PC-9 (cell line): Measurements from ENCODE around the gene SNX33. TPM values are rescaled to one million over a fixed set of nuclear protein-coding genes. Genes with fewer than 3 reads are reported as not detected.

ENCODE experiments used
- BruUV-seq: library from RNA; stranded (reverse); fragments of 400-500 nt; replicated peaks from 2 replicates; lab custom pipeline; 2021; lab: Mats Ljungman, UMichigan
- CTCF ChIA-PET: fragments of 300-600 bp; sonication (Branson Sonifier 250); formaldehyde crosslinking; loops from one replicate; lab custom pipeline; 2022; ENCODE audit warnings: antibody characterized with exemption; lab: Charles Lee
- POLR2A ChIA-PET: fragments of 300-600 bp; sonication (Branson Sonifier 250); formaldehyde crosslinking; loops from one replicate; lab custom pipeline; 2022; ENCODE audit warnings: antibody characterized with exemption; ENCODE audit not compliant: unreplicated experiment; lab: Charles Lee
- DNase-seq, 2 experiments: peaks; one replicate each; pipeline versions ENCODE4 v3.0.0 to v3.0.0-alpha.2; 2015 to 2022; ENCODE audit warnings: mixed read lengths in 1 of 2
- H2AFZ ChIP-seq: fragments of 200-600 bp; sonication (generic); 2 replicates; pipeline ENCODE4 v1.8.1; 2017; ENCODE audit warnings: antibody characterized with exemption
- H3F3A ChIP-seq: fragments of 200-600 bp; sonication (generic); 2 replicates; pipeline ENCODE4 v1.8.1; 2017; ENCODE audit warnings: antibody characterized with exemption, mild to moderate bottlenecking, low read depth; ENCODE audit not compliant: insufficient read depth
- H3K27ac ChIP-seq: fragments of 200-600 bp; sonication (generic); 2 replicates; pipeline ENCODE4 v1.6.1; 2016; ENCODE audit warnings: mixed run types
- H3K27me3 ChIP-seq: fragments of 200-600 bp; sonication (generic); 2 replicates; pipeline ENCODE4 v1.6.1; 2016; ENCODE audit warnings: low read depth, mixed run types; ENCODE audit not compliant: insufficient read depth
- H3K36me3 ChIP-seq: fragments of 200-600 bp; sonication (generic); 2 replicates; pipeline ENCODE4 v1.6.1; 2016; ENCODE audit warnings: low read depth, mixed run types
- H3K4me1 ChIP-seq: fragments of 200-600 bp; sonication (generic); replicated peaks from 2 replicates; pipeline ENCODE4 v1.6.1; 2016; ENCODE audit warnings: mixed run types; ENCODE audit not compliant: insufficient read depth
- H3K4me2 ChIP-seq: fragments of 200-600 bp; sonication (generic); 2 replicates; pipeline ENCODE4 v1.6.1; 2017; ENCODE audit warnings: mixed run types
- H3K4me3 ChIP-seq: fragments of 200-600 bp; sonication (generic); 2 replicates; pipeline ENCODE4 v1.6.1; 2016; ENCODE audit warnings: mixed run types
- H3K79me2 ChIP-seq: fragments of 200-600 bp; sonication (generic); 2 replicates; pipeline ENCODE4 v1.6.1; 2017; ENCODE audit warnings: low read depth, mixed run types
- H3K9me2 ChIP-seq: fragments of 200-600 bp; sonication (generic); 2 replicates; pipeline ENCODE4 v1.8.1; 2017; ENCODE audit warnings: mild to moderate bottlenecking; ENCODE audit not compliant: insufficient read depth
- H3K9me3 ChIP-seq: fragments of 200-600 bp; sonication (generic); 2 replicates; pipeline ENCODE4 v1.8.1; 2016; ENCODE audit warnings: low read depth; ENCODE audit not compliant: insufficient read depth
- H4K20me1 ChIP-seq: fragments of 200-600 bp; sonication (generic); 2 replicates; pipeline ENCODE4 v1.8.1; 2017; ENCODE audit not compliant: insufficient read depth
- EZH2 ChIP-seq: fragments of 200-600 bp; sonication (generic); IDR thresholded peaks from 2 replicates; pipeline ENCODE4 v1.8.0; 2017; ENCODE audit warnings: antibody characterized with exemption, low read depth
- intact Hi-C: fragments of 100-400 bp; cut with micrococcal nuclease; formaldehyde crosslinking; loops from one replicate; pipeline ENCODE4 v1.10.0; 2022; ENCODE audit not compliant: unreplicated experiment
- total RNA-seq: library from RNA; stranded (reverse); gene quantifications from 2 replicates; pipeline ENCODE4 v1.2.3, GENCODE V29; 2021
- TF ChIP-seq, protein P1 (sequence below): fragments of 200-600 bp; sonication (generic); conservative IDR thresholded peaks from 2 replicates; pipeline ENCODE4 v1.6.1; 2017; ENCODE audit warnings: mixed run types, antibody characterized with exemption, mild to moderate bottlenecking, moderate library complexity

Gene SNX33
- total RNA-seq, 1 experiment from 2014 or later: 27.8 TPM

DNA sequence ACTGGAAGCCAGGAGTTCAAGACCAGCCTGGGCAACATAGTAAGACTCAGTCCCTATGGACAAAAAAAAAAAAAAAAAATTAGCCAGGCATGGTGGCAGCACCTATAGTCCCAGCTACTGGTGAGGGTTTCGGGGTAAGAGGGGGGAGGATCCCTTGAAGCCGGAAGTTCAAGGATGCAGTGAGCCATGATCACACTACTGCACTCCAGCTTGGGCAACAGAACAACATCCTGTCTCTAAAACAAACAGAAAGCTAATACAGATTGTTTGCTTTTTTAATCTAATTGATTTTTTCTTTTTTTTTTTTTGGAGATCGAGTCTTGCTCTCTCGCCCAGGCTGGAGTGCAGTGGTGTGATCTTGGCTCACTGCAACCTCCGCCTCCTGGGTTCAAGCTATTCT, 6.1 kb upstream of the SNX33 start:
- Histone ChIP-seq H4K20me1 (peaks cover 4% of the 10 kb centered on the region), H2AFZ (no peak overlapping the region), H3K4me1 (peaks cover 42% of the 10 kb centered on the region), H3K4me2 (no peak overlapping the region), H3K79me2 (peaks cover 44% of the 10 kb centered on the region), H3K9me3 (no peaks in the 10 kb centered on the region), H3K27me3 (no peaks in the 10 kb centered on the region), H3K4me3 (no peak overlapping the region), H3K9me2 (no peaks in the 10 kb centered on the region), H3F3A (peaks cover 26% of the 10 kb centered on the region), H3K36me3 (no peaks in the 10 kb centered on the region; the same call in 1 of the 2 replicates), H3K27ac (no peak overlapping the region)
- CTCF ChIA-PET: interaction anchor here (0.6 kb wide), 1 partner anchor 24 kb away, joined by 3 read pairs; no protein-coding TSS in a partner anchor
- DNase-seq: no peak
- BruUV-seq: no TSS peak
- POLR2A ChIA-PET: interaction anchor here (0.5 kb wide), 1 partner anchor 31 kb away, joined by 4 read pairs; no protein-coding TSS in a partner anchor
- TF ChIP-seq, protein P1, sequence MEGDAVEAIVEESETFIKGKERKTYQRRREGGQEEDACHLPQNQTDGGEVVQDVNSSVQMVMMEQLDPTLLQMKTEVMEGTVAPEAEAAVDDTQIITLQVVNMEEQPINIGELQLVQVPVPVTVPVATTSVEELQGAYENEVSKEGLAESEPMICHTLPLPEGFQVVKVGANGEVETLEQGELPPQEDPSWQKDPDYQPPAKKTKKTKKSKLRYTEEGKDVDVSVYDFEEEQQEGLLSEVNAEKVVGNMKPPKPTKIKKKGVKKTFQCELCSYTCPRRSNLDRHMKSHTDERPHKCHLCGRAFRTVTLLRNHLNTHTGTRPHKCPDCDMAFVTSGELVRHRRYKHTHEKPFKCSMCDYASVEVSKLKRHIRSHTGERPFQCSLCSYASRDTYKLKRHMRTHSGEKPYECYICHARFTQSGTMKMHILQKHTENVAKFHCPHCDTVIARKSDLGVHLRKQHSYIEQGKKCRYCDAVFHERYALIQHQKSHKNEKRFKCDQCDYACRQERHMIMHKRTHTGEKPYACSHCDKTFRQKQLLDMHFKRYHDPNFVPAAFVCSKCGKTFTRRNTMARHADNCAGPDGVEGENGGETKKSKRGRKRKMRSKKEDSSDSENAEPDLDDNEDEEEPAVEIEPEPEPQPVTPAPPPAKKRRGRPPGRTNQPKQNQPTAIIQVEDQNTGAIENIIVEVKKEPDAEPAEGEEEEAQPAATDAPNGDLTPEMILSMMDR: no peak
- TF ChIP-seq EZH2: no peak
- intact Hi-C loops: loop anchor here (2.0 to 5.0 kb wide), 6 partner anchors 15 to 274 kb away; partner anchors contain the start of gene MAN2C1

DNA sequence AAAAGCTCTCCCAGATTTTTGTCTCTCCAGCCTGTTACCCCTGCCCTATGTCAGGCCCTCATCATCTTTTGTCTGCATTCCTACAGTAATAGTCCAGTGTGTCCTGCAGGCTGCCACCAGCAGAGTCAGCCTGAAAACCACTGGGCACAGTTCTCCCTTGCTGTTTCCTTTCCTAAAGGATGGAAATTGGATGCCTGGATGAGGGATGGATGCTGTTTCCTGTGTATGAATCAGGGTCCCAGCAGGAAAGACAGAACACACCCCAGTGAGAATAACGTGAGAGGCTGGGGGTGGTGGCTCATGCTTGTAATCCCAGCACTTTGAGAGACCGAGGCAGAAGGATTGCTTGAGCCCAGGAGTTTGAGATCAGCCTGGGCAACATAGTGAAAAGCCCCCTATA, 3.3 kb upstream of the SNX33 start:
- ChIA-PET CTCF (no interaction called here), POLR2A (no interaction called here)
- no peak for DNase-seq
- no peak for TF ChIP-seq EZH2
- TF ChIP-seq, protein P1: no peak
- no peak overlapping the region for H3K4me2 ChIP-seq
- no peaks in the 10 kb centered on the region for H3K36me3 ChIP-seq
- H3K27me3 ChIP-seq: no peaks in the 10 kb centered on the region
- H3K27ac ChIP-seq: no peak overlapping the region
- intact Hi-C loops: loop anchor here (5.0 kb wide), 2 partner anchors 137 to 277 kb away; partner anchors contain the start of gene MAN2C1
- BruUV-seq: no TSS peak
- H3K9me2 ChIP-seq: no peaks in the 10 kb centered on the region
- no peaks in the 10 kb centered on the region for H4K20me1 ChIP-seq
- no peaks in the 10 kb centered on the region for H3K9me3 ChIP-seq
- peaks cover 25% of the 10 kb centered on the region for H3F3A ChIP-seq
- H3K79me2 ChIP-seq: peaks cover 39% of the 10 kb centered on the region
- no peak overlapping the region for H2AFZ ChIP-seq
- peaks cover 36% of the 10 kb centered on the region for H3K4me1 ChIP-seq
- no peak overlapping the region for H3K4me3 ChIP-seq

GRCh38 chr15:75646112-75646943, 1.4 kb upstream of the SNX33 start:
- Histone ChIP-seq H2AFZ (peak overlapping the region; percentile 85), H3K36me3 (no peaks in the 10 kb centered on the region), H3K4me3 (peak overlapping the region; percentile 86), H3K4me2 (peak overlapping the region; percentile 96), H3K4me1 (peaks cover 50% of the 10 kb centered on the region), H3K27ac (peak overlapping the region; percentile 46), H4K20me1 (peaks cover 7% of the 10 kb centered on the region), H3K9me3 (no peaks in the 10 kb centered on the region), H3K27me3 (no peaks in the 10 kb centered on the region), H3K9me2 (no peaks in the 10 kb centered on the region), H3K79me2 (peaks cover 52% of the 10 kb centered on the region), H3F3A (peaks cover 19% of the 10 kb centered on the region)
- TF ChIP-seq EZH2: no peak
- TF ChIP-seq, protein P1: no peak
- DNase-seq: no peak
- CTCF ChIA-PET: interaction anchor here (0.9 kb wide), 1 partner anchor 193 kb away, joined by 4 read pairs; no protein-coding TSS in a partner anchor
- intact Hi-C loops: no loop called here
- POLR2A ChIA-PET: interaction anchor here (0.6 to 1.4 kb wide), 5 partner anchors 23 to 279 kb away, joined by 3 to 7 read pairs (median 5); partner anchors contain the start of genes MAN2C1 and SIN3A
- BruUV-seq: no TSS peak
